Esophagus muscularis mucosa (tissue), 3 donors: ENCODE data around the gene PNO1.

Experiments
- CTCF ChIP-seq, 3 experiments: fragments of 200-600 bp in 2 of 3; fragments of 450-650 bp in 1 of 3; sonication (generic) in 2 of 3; IDR thresholded peaks; one replicate each; pipeline ENCODE4 v1.5.1; 2017 to 2019; ENCODE audit warnings: antibody characterized with exemption in 3 of 3, mild to moderate bottlenecking in 2 of 3, moderate library complexity in 1 of 3
- POLR2A ChIP-seq: fragments of 450-650 bp; IDR thresholded peaks from one replicate; pipeline ENCODE4 v1.6.1; 2017; ENCODE audit warnings: antibody characterized with exemption, moderate library complexity, mild to moderate bottlenecking, low read depth
- POLR2AphosphoS5 ChIP-seq, 2 donors: sonication (generic); formaldehyde crosslinking; IDR thresholded peaks; one replicate each; pipeline ENCODE4 v1.6.1; 2017; ENCODE audit warnings: antibody characterized with exemption in 2 of 2

GRCh38 chr2:68200157-68200787, 42.6 kb downstream of the PNO1 start:
- TF ChIP-seq CTCF (IDR thresholded peaks at IDR 0.05) = no peak
- TF ChIP-seq POLR2A = no peak
- TF ChIP-seq POLR2AphosphoS5 (IDR thresholded peaks at IDR 0.05) = no peak
